HG03135 (cell line): Measurements from ENCODE around the gene CLEC14A.

ENCODE experiments used
- ATAC-seq: cut with Tn5 transposase; IDR thresholded peaks from one replicate; pipeline ENCODE4 v1.9.1; 2021; ENCODE audit warnings: mild to moderate bottlenecking, moderate library complexity; ENCODE audit not compliant: unreplicated experiment

CLEC14A gene, protein sequence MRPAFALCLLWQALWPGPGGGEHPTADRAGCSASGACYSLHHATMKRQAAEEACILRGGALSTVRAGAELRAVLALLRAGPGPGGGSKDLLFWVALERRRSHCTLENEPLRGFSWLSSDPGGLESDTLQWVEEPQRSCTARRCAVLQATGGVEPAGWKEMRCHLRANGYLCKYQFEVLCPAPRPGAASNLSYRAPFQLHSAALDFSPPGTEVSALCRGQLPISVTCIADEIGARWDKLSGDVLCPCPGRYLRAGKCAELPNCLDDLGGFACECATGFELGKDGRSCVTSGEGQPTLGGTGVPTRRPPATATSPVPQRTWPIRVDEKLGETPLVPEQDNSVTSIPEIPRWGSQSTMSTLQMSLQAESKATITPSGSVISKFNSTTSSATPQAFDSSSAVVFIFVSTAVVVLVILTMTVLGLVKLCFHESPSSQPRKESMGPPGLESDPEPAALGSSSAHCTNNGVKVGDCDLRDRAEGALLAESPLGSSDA

DNA sequence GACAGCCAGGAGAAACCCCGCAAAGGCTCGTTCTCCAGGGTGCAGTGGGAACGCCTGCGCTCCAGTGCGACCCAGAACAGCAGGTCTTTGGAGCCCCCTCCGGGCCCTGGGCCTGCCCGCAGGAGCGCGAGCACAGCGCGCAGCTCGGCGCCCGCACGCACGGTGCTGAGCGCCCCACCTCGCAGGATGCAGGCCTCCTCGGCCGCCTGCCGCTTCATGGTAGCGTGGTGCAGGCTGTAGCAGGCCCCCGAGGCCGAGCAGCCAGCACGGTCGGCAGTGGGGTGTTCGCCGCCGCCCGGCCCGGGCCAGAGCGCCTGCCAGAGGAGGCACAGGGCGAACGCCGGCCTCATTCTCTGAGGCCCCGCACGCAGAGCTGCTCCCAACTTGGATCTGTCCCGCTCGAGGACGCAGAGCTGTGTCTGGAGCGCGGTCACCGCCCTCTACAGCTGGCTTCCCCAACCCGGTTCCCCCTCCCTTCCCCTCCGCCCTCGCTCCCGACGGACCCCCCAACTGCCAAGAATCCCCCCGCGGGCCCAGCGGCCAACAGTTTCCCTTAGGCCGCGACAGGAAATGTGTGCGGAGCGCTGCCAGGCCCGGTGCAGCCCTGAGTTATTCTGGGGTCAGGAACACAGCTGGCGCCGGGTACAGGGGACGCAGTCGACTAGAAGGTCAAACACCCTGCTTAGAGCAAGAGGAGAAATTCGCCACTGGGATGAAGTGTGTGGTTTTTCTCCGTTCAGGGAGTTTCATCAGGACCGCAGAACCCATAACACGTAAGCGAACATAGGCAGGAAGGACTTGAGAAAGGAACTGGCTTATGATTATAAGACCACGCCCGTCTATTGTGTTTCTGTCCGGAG lies at the start of gene CLEC14A:
CLEC14A (minus strand) TSS at position 421 of the 860 bp plus-strand sequence; CDS start at position 350, 71 bp downstream.
- no peak for ATAC-seq

DNA sequence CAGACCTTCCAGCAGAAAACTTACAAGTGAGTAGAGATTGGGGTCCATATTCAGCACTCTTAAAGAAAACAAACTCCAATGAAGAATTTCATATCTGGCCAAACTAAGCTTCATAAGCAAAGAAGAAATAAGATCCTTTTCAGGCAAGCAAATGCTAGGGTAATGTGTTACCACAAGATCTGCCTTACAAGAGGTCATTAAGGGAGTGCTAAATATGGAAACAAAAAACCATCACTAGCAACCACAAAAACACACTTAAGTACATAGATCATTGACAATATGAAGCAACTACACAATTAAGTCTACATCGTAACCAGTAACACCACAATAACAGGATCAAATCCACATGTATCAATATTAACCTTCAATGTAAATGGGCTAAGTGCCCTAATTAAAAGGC lies 47.1 kb upstream of the CLEC14A start:
- no peak for ATAC-seq

DNA sequence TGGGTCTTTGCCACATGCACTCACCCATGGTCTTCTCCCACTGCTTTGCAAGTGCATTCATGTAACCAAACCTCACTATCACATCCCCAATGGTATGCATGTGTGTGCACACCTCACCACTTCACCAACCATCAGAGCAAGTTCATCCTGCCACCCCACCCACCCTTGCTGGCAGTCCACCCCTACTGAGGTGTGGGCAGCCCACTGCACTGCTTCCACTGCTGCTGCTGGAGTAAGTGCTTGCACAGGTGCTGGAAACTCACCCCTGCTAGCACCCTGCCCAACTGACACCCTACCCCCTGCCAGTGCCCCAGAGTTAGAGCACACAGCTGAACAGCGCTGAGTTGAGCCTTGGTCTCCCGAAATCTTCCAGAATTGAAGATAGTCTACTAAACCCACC lies 46.1 kb upstream of the CLEC14A start:
- no peak for ATAC-seq

DNA sequence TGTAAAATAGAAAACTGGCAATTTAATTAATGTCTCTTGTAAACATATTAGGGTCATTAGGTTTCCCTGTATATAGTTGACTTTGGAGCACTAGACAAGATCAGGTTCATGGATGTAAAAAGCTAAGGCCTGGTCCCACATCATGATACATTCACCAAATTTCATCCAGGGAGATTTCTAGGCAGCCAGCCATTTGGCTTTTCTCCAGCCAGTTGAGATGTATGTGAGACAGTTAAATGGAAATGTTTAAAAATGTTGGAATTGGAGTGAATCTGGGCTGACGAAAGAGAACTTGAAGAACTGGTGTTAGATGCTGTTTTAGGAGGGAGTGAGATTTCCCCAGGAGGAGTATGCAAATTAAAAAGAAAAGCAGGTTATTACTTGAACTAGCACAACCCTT lies 41.8 kb upstream of the CLEC14A start:
- no peak for ATAC-seq

DNA sequence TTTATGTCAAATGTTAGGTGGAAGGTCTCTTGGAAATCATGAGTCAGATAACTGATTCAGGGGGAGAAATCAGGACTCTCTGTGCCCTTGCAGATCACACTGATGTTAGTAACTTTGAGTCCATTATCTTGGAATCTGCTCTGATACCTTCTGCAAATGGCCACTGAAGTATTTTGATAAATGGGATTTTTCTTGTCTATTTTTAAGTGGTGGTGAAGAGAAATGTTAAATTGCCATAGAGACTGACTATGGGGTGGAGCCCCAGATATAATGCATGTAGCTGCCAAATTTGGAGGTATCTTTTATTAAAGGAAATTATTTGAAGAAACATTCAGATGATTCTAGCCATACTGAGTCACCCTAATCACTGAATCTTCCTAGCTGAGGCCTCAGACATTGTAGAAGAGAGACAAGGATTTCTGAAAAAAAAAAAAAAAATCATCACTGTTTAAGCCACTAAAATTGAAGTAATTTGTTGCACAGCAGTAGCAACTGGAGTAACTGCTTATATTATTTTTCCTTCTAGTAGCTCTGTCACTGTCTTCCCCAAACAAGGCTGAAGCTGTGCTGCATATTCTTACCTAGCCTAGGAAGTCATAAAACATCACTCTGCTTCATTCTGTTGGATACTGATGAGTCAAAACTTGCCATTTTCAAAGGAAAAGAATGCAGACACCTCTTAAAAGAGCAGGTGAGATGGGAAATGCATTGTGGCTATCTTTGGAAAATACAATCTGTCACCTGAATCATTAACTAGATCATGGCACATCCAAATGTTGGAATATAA lies 36.0 kb upstream of the CLEC14A start:
- ATAC-seq: no peak

DNA sequence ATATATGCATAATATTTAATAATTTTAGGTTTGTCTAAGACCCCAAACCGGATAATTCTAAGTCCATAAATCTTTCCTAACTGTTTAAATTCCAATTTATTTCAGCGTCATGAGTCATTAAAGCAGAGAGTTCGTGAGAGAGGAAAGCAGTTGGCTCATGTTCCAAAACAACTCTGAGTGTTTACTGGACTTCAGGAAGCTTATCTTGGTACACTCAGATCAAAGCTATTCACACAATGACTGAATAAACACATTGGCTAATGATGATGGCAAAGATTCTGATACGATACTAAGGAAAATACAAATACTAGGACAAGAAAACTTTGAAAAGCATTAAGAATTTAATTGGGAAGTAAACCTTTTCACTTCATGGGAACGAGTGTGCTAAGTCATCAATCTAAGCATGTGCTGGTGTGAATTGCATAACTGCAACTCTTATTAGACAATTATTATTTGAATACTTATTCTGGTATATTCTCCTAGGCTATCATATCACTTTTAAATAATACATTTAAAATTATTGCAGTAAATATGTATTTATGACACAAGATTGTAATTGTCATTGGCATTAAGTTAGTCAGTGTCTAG lies 34.8 kb upstream of the CLEC14A start:
- no peak for ATAC-seq

DNA sequence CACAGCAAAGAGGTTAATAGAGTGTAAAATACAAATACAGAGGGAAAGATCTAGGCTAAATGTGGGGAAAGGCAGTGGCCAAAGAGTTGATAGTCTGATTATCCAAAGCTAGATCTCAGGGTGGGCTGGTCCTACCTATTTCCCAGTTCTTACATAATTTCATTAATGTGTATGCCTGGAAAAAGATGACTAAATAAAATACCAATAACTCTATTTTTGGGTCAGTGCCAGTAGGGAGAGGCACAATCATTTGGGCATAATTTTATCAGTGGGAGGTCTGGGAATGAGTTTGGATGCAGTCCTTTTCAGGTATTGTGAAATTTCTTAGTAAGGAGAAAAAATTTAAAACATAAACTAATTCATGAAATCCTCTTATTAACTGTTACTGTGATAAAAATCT lies 30.6 kb upstream of the CLEC14A start:
- ATAC-seq: no peak

DNA sequence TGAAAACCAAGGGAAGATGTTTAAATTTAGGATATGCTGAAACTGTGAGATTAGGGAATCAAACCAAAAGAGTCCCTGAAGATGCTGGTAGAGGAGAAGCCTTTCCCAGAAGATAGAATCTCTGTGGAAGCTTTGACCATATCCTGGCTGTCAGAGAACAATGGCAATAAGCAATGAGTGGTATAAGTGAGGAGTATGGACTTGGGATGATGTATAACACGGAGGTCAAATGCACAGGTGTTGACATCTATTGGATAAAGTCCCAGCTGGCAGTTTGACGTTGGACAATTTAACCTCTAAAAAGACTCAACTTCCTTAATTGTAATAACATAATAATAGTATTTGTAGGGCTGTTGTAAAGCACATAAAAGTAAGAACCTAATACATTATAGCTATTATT lies 30.1 kb upstream of the CLEC14A start:
- no peak for ATAC-seq

DNA sequence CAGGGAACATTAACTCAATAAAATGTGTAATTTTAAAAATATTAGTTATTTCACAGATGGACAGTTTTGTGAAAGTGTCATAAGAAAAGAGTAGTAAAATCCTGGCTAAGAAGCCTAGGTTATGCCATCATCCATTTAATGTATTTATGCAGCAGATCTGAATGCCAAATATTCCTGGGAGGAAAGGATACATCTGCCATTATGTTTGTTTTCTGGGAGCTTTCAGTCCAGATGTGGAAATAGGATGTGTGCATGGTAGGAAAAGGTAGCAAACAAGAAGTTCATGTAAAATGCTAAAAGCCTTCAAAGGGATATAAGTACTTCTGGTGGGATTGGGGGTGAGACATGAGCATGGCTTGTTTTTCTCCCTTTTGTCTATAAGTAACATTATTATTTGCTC lies 27.0 kb upstream of the CLEC14A start:
- ATAC-seq: no peak

DNA sequence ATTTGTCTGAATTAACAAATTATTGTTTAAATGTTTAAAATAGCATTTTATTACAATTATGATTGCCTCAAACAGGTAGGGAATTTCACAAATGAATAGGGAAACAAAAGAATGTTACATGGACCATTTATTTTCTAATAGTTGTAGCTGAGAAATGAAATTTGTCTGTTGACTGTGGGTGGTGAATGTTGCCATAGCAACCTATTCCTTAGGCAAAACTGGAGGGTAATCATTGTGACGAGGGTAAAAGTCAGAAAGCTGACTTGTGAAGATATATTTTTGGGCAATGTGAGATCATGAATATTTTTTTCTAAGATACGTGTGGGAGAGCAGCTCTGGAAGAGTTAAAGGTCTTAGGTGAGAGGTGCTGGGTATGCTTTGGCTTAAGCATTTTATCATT lies 24.2 kb upstream of the CLEC14A start:
- ATAC-seq: no peak

DNA sequence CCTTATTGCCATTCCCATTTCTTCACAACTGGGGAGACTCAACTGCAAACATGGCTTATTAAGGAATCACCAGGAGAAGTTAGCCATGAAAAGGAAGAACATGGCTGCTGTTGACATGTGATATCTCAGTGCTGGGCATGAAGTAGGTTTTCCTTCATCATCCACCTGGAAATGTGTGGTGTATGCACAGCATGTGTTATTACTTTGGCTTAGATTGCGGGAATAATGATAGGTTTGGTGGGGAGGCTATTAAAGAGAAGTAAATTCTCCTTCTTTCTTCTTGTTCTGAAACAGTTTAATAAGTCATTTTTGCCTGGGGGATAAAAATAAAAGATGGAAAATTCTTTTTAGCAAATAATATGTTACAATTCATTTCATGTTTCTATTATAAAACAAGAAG lies 23.7 kb upstream of the CLEC14A start:
- no peak for ATAC-seq

DNA sequence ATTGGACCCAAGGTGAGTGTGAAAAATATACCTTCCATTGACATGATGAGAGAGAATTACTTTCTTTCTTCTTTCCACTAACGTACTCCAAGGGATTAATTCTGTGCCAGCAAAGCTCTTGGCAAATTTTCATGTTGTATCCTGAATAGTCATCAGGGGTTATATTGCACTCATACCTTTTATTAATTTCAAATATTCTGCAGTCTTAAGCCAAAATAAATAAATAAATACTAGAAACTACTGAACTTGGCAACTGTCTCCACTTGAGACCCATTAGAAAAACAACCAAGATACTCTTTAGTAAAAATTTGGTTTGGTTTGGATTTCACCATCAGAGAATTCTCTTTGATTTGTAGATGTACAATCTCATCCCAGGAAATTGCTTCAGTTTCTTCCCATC lies 22.1 kb upstream of the CLEC14A start:
- no peak for ATAC-seq

DNA sequence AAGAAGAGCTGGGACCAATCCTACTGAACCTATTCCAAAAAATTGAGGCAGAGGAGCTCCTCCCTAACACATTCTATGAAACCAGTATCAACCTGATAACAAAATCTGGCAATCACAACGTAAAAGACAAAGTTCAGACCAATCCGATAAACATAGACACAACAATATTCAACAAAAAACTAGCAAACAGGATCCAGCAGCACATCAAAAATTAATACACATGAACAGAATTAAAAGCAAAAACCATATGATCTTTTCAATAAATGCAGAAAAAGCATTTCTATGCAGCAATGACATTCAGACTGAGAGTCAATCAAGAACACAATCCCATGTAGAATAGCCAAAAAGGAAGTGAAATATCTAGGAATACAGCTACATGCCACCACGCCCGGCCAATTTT lies 7.0 kb upstream of the CLEC14A start:
- ATAC-seq: no peak

DNA sequence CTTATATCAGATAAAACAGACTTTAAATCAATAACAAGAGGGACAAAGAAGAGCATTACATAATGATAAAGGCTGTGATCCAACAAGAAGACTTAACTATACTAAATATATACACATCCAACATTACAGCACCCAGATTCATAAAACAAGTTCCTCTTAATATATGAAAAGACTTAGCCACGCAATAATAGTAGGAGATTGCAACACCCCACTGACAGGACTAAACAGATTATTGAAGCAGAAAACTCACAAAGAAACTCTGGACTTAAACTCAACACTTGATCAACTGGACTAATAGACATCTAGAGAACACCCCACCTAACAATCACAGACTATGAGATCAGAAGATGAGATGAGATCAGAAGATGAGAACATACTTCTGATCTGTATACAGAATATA lies 5.7 kb upstream of the CLEC14A start:
- ATAC-seq: no peak

DNA sequence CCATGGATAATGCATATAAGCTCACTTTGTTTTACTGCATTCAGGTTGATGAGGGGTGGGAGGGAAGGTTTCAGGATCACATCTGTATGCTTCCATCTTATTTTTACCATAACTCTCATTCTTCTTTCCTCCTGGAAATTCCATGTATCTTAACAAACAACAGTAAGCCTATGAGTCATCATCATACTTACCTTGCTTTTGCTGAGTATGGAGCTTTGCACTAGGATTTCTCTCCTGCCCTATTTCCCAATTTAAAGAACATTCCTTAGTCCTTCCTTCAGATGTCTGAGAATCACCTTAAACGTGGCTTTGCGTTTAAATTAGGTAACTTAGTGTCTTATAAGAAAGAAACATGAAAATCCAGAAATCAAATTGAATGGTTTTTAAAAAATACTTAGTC lies 1.6 kb upstream of the CLEC14A start:
- ATAC-seq: no peak

DNA sequence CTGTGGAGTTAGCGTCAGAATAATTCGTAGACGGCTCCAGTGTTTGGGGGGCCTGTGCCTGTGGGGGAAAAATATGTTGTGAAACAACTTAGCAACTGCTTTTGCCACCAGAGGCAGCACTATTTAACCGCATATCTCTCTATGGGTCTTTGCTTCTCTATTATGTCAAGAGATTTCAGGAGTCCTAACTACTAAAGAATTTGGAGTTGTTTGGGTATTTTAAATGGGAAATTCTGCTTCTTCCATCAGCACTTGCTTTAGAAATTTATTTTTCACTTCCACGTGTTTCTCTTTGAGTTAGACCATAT lies 594 bp upstream of the CLEC14A start:
- no peak for ATAC-seq

DNA sequence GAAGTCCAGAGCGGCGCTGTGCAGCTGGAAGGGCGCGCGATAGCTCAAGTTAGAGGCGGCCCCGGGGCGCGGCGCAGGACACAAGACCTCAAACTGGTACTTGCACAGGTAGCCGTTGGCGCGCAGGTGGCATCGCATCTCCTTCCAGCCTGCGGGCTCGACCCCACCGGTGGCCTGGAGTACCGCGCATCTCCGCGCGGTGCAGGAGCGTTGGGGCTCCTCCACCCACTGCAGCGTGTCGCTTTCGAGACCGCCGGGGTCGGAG lies 553 bp downstream of the CLEC14A start:
- no peak for ATAC-seq

DNA sequence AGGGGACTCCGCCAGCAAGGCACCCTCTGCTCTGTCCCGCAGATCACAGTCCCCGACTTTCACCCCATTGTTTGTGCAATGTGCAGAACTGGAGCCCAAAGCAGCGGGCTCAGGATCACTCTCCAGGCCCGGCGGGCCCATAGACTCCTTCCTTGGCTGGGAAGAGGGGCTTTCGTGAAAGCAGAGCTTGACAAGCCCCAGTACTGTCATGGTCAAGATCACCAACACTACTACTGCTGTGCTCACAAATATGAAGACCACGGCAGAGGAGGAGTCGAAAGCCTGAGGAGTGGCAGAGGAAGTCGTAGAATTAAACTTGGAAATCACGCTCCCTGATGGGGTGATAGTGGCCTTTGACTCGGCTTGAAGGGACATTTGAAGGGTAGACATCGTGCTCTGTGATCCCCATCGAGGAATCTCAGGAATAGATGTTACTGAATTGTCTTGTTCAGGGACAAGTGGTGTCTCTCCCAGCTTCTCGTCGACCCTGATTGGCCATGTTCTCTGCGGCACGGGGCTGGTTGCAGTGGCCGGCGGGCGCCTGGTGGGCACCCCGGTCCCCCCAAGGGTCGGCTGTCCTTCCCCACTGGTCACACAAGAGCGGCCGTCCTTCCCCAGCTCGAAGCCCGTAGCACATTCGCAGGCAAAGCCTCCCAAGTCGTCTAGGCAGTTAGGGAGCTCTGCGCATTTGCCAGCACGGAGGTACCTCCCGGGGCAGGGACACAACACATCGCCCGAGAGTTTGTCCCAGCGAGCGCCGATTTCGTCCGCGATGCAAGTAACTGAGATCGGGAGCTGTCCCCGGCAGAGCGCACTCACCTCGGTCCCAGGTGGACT lies 1.1 kb downstream of the CLEC14A start:
- no peak for ATAC-seq

DNA sequence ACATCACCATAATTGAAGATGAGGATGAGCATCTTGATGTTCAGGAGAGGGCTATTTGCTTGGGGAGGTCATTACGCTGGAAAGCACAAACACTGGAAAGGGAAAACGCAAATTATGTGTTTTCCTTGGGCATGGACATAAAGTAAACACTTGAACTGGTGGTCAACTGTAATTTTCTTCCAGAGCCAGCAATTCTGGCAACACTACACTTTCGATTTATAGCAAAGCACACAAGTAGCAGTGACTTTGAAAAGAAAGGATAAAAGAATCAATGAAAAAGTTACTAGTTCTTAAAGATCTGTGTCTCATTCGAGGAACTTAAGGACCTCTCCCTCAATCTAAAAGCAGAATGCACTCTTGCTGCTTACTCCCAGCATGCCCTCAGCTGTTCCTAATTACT lies 2.2 kb downstream of the CLEC14A start:
- no peak for ATAC-seq

DNA sequence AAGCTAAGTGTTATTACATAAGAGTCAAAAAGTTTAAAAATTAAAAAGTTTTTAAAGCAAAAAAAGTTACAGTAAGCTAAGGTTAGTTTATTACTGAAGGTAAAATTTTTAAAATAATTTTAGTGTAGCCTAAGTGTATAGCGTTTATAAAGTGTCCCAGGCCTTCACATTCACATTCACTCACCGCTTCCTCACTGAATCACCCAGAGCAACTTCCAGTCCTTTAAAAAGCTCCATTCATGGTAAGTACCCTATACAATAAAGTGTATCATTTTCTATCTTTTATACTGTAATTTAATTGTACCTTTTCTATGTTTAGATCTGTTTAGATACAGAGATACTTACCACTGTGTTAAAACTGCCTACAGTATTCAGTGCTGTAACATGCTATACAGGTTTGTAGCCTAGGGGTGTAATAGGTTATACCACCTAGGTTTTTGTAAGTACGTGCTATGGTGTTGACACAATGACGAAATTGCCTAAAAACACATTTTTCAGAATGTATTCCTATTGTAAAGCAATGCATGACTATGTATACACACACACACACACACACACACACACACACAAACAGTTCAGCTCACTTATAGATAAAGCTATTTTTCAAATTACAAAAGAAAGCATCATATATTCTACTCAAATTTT lies 3.7 kb downstream of the CLEC14A start:
- ATAC-seq: no peak
